Gastrocnemius medialis (tissue), 4 donors: ENCODE data around the gene GPR132. TPM values are rescaled to one million over a fixed set of nuclear protein-coding genes. Genes with fewer than 3 reads are reported as not detected.

Source experiments
- ATAC-seq, 2 donors: fragments of 150-250 bp; one replicate each; pipeline ENCODE4 v1.9.1; 2016
- DNase-seq, 2 donors: peaks; one replicate each; pipeline ENCODE4 v3.0.0-alpha.2; 2019
- H3K27ac ChIP-seq, 4 donors: fragments of 200-600 bp; sonication (generic); 1 replicate in 1 of 4; 2 replicates in 3 of 4; pipeline ENCODE4 v1.5.1; 2016 to 2018; ENCODE audit warnings: mild to moderate bottlenecking in 2 of 4, moderate library complexity in 1 of 4
- H3K27me3 ChIP-seq, 3 donors: fragments of 200-600 bp; sonication (generic) in 2 of 3; 1 replicate in 1 of 3; 2 replicates in 2 of 3; pipeline versions ENCODE4 v1.5.1 to v1.6.0; 2016 to 2019; ENCODE audit warnings: mild to moderate bottlenecking in 1 of 3, moderate library complexity in 1 of 3
- H3K36me3 ChIP-seq, 2 donors: fragments of 200-600 bp; sonication (generic) in 1 of 2; one replicate each; pipeline ENCODE4 v1.5.1; 2017 to 2018
- H3K4me1 ChIP-seq, 2 donors: fragments of 200-600 bp; sonication (generic) in 1 of 2; one replicate each; pipeline ENCODE4 v1.5.1; 2016 to 2017; ENCODE audit warnings: mild to moderate bottlenecking in 2 of 2
- H3K4me3 ChIP-seq, 4 donors: fragments of 200-600 bp; sonication (generic) in 3 of 4; 1 replicate in 1 of 4; 2 replicates in 3 of 4; pipeline ENCODE4 v1.5.1; 2016 to 2019; ENCODE audit warnings: mild to moderate bottlenecking in 2 of 4
- H3K9me3 ChIP-seq, 3 donors: fragments of 200-600 bp; sonication (generic) in 2 of 3; 1 replicate in 1 of 3; 2 replicates in 2 of 3; pipeline ENCODE4 v1.5.1; 2016 to 2019
- POLR2A ChIP-seq, 2 donors: fragments of 450-650 bp; IDR thresholded peaks; one replicate each; pipeline ENCODE4 v1.6.1; 2017; ENCODE audit warnings: antibody characterized with exemption in 2 of 2, mild to moderate bottlenecking in 2 of 2, moderate library complexity in 2 of 2
- in situ Hi-C, 4 donors: fragments of 200-750 bp; cut with MboI; loops; one replicate each; pipeline versions ENCODE4 v1.15.0 to v1.8.0; 2017; ENCODE audit warnings: low sequenced_read_pairs in 4 of 4
- intact Hi-C: fragments of 100-400 bp; cut with DNase I; formaldehyde crosslinking; loops from one replicate; pipeline ENCODE4 v1.15.1; 2023; ENCODE audit warnings: low total_unique reads
- total RNA-seq, 4 donors: library from RNA; depleted of rRNA; stranded (reverse); fragments of >200 nt; gene quantifications; one replicate each; pipeline versions ENCODE4 v1.1.0 to v1.2.3, GENCODE V29; 2016
- TF ChIP-seq, protein P1 (sequence below), 5 experiments: fragments of 450-650 bp in 3 of 5; fragments of 200-600 bp in 2 of 5; sonication (generic) in 2 of 5; IDR thresholded peaks in 4 of 5; conservative IDR thresholded peaks in 1 of 5; 1 replicate in 4 of 5; 2 replicates in 1 of 5; pipeline ENCODE4 v1.5.1; 2016 to 2019; ENCODE audit warnings: antibody characterized with exemption in 5 of 5, mild to moderate bottlenecking in 3 of 5, moderate library complexity in 3 of 5

GPR132 gene
- total RNA-seq, 4 donors from 2014 or later, result 0.07 to 0.61 (median 0.26) TPM

DNA sequence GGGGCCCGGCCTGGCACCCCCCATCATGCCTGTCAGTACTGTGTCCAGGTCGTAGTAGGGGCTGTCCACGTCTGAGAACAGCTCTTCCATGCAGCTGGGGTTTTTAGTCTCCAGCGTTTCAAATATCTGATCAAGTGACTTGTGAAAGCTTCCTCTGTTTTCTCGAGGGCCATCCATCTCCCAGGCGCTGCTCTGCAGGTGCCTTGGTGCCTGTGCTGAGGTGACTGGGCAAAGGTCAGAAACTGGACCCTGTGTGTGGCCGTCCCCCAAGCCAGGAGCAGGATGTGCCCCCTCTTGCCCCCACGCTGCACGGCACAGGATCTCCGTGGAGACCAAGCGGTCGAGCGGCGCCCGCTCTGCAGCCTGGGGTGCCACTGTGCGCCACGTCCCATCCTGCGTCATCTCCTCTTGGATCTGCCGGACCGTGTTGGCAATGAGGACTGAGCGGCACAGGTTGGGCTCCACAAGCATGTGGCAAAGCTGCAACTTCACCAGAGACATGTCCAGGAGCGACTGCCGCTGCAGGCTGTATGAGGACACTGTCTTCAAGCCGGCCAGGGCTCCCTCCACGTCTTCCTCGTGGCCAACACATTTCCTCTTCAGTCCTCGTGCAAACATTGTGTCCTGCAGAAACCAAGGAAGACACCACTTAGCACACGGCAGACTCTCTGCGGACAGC is 53.8 kb downstream of the GPR132 start:
- TF ChIP-seq, protein P1, sequence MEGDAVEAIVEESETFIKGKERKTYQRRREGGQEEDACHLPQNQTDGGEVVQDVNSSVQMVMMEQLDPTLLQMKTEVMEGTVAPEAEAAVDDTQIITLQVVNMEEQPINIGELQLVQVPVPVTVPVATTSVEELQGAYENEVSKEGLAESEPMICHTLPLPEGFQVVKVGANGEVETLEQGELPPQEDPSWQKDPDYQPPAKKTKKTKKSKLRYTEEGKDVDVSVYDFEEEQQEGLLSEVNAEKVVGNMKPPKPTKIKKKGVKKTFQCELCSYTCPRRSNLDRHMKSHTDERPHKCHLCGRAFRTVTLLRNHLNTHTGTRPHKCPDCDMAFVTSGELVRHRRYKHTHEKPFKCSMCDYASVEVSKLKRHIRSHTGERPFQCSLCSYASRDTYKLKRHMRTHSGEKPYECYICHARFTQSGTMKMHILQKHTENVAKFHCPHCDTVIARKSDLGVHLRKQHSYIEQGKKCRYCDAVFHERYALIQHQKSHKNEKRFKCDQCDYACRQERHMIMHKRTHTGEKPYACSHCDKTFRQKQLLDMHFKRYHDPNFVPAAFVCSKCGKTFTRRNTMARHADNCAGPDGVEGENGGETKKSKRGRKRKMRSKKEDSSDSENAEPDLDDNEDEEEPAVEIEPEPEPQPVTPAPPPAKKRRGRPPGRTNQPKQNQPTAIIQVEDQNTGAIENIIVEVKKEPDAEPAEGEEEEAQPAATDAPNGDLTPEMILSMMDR (IDR thresholded peaks at IDR 0.05 in 4 of 5, conservative IDR thresholded peaks at IDR 0.05 in 1 of 5), result no peak
- no peak for TF ChIP-seq POLR2A (IDR thresholded peaks at IDR 0.05)
- H3K36me3 ChIP-seq, result peaks cover 0 to 7% of the 10 kb centered on the region in 2 donors
- no peak overlapping the region for H3K4me3 ChIP-seq
- H3K4me1 ChIP-seq, result no peaks in the 10 kb centered on the region
- no peak overlapping the region for H3K27ac ChIP-seq
- H3K9me3 ChIP-seq, result no peaks in the 10 kb centered on the region
- DNase-seq, result no peak
- H3K27me3 ChIP-seq, result no peaks in the 10 kb centered on the region
- intact Hi-C loops (loop anchor here (5.0 kb wide), 1 partner anchor 36 kb away; no protein-coding TSS in a partner anchor), in situ Hi-C loops (no loop called here)
- ATAC-seq, result no peak

DNA sequence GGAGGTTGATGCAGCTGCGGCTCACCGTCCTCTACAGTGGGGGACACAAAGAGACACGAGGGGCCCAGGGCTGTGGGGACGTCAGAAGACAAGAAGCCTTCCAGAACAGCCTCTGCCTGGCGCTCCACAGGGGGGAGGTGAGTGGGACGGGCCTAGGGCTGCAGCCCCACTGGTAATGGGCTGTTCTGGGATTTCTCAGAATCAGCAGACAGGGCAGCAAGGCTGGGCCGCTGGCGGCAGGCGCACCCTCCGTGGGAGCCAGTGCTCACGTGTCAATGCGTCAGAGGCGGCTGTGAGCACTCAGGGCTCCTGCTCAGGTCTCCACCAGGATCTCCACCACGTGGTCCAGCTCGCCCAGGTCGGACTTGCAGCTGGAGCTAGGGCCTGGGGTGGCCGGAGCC is 54.3 kb downstream of the GPR132 start:
- in situ Hi-C loops (no loop called here), intact Hi-C loops (loop anchor here (5.0 kb wide), 1 partner anchor 36 kb away; no protein-coding TSS in a partner anchor)
- no peaks in the 10 kb centered on the region for H3K27me3 ChIP-seq
- ATAC-seq (no peak), DNase-seq (no peak)
- peaks cover 0 to 7% of the 10 kb centered on the region in 2 donors for H3K36me3 ChIP-seq
- H3K27ac ChIP-seq, result no peak overlapping the region
- TF ChIP-seq, protein P1 (IDR thresholded peaks at IDR 0.05 in 4 of 5, conservative IDR thresholded peaks at IDR 0.05 in 1 of 5), result no peak
- H3K9me3 ChIP-seq, result no peaks in the 10 kb centered on the region
- no peaks in the 10 kb centered on the region for H3K4me1 ChIP-seq
- no peak overlapping the region for H3K4me3 ChIP-seq

DNA sequence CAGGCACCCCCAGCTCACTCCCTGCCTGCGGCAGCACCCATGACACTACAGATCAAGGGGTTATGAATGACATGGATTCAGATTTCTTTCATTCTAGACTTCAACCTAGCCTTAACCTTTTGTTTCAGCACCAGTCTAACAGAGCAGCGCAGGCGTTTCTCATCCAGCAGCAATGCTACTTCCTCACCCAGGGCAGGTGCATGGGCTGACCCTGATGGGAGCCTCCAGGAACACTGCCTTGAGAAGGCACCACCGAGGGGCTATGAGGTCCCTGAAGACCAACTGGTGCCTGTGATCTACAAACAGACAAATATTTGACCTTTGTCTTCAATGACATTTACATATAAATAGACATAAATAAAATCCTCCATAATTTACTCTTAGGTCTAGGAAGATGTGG is 55.1 kb downstream of the GPR132 start:
- no peak for ATAC-seq
- H3K9me3 ChIP-seq, result no peaks in the 10 kb centered on the region
- no peak for DNase-seq
- in situ Hi-C loops (no loop called here), intact Hi-C loops (loop anchor here (5.0 kb wide), 1 partner anchor 37 kb away; no protein-coding TSS in a partner anchor)
- no peak overlapping the region for H3K4me3 ChIP-seq
- H3K27me3 ChIP-seq, result no peaks in the 10 kb centered on the region
- no peaks in the 10 kb centered on the region for H3K4me1 ChIP-seq
- no peak for TF ChIP-seq POLR2A (IDR thresholded peaks at IDR 0.05)
- TF ChIP-seq, protein P1 (IDR thresholded peaks at IDR 0.05 in 4 of 5, conservative IDR thresholded peaks at IDR 0.05 in 1 of 5), result no peak
- no peak overlapping the region for H3K27ac ChIP-seq
- peaks cover 0 to 7% of the 10 kb centered on the region in 2 donors for H3K36me3 ChIP-seq

DNA sequence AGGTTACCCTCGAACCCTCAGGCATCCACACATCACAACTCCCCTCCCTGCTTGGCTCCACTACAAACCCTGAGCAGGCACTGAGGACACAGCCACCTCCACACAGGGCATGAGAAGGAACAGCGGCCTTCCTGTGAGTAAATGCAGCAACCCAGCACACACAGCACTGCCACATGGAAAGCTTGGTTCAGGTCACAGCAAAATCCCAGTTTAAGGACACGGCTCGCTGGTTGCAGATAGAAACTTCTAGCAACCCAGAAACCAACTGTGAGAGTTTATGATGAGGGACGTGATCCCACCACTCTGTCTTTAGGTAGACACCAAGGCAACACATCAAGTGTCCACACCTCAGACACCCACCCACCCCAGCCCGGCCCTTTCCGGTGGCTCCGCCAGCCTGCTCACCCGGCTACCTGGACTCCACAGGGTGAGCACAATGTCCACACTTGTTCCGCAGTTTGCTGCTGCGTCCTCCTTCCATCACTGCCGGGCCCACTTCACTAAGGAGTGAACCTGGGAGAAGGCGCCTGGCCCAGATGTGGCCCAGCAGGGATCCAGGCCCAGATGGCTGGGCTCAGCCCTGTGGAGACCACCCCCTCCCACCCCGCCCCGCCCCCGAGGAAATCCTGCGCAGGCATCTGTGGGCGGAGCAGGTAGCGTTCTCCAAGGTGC is 57.5 kb downstream of the GPR132 start:
- Histone ChIP-seq H3K27ac (no peak overlapping the region), H3K27me3 (no peaks in the 10 kb centered on the region), H3K9me3 (no peaks in the 10 kb centered on the region), H3K4me1 (no peaks in the 10 kb centered on the region), H3K36me3 (peaks cover 0 to 7% of the 10 kb centered on the region in 2 donors), H3K4me3 (no peak overlapping the region)
- no peak for TF ChIP-seq POLR2A (IDR thresholded peaks at IDR 0.05)
- TF ChIP-seq, protein P1 (IDR thresholded peaks at IDR 0.05 in 4 of 5, conservative IDR thresholded peaks at IDR 0.05 in 1 of 5), result no peak
- DNase-seq, result no peak
- in situ Hi-C loops, result no loop called here
- no peak for ATAC-seq
- intact Hi-C loops, result no loop called here
